COLO829 (cell line): ENCODE measurements around the gene LPAR1.
A peak's percentile ranks its signal among the peaks of the same experiment; 100 is the strongest.

Experiments used
- DNase-seq: peaks from one replicate; pipeline ENCODE4 v3.0.0; 2012; ENCODE audit warnings: low spot score

Gene LPAR1

GRCh38 chr9:110918316-110919049, 119.8 kb downstream of the LPAR1 start:
- DNase-seq, result no peak

- no peak for DNase-seq
These were observed 121.9 kb downstream of the LPAR1 start for GRCh38 chr9:110916403-110916802.

GRCh38 chr9:110912419-110913291, 125.6 kb downstream of the LPAR1 start:
- no peak for DNase-seq

- DNase-seq, result no peak
These were observed 126.4 kb downstream of the LPAR1 start for GRCh38 chr9:110911659-110912418.

GRCh38 chr9:110908894-110909293, 129.4 kb downstream of the LPAR1 start:
- no peak for DNase-seq

GRCh38 chr9:110900917-110901316, 137.4 kb downstream of the LPAR1 start:
- no peak for DNase-seq

- DNase-seq, result no peak
These were observed 137.8 kb downstream of the LPAR1 start for GRCh38 chr9:110900456-110900855.

- no peak for DNase-seq
These were observed 139.4 kb downstream of the LPAR1 start for GRCh38 chr9:110898866-110899265.

GRCh38 chr9:110898358-110898757, 139.9 kb downstream of the LPAR1 start:
- DNase-seq, result no peak

- DNase-seq, result no peak
These were observed 140.3 kb downstream of the LPAR1 start for GRCh38 chr9:110897943-110898342.

GRCh38 chr9:110895147-110895905, 142.9 kb downstream of the LPAR1 start:
- no peak for DNase-seq

GRCh38 chr9:110894731-110895130, 143.5 kb downstream of the LPAR1 start:
- DNase-seq, result no peak

- DNase-seq, result no peak
These were observed 145.6 kb downstream of the LPAR1 start for GRCh38 chr9:110892689-110893088.

GRCh38 chr9:110891760-110892159, 146.5 kb downstream of the LPAR1 start:
- DNase-seq, result no peak

GRCh38 chr9:110890416-110890815, 147.9 kb downstream of the LPAR1 start:
- DNase-seq, result peak; percentile 45

GRCh38 chr9:110887276-110887675, 151.0 kb downstream of the LPAR1 start:
- DNase-seq, result no peak

- no peak for DNase-seq
These were observed 151.4 kb downstream of the LPAR1 start for GRCh38 chr9:110886832-110887231.

GRCh38 chr9:110880189-110880588, 158.1 kb downstream of the LPAR1 start:
- no peak for DNase-seq

GRCh38 chr9:110877374-110877773, 160.9 kb downstream of the LPAR1 start:
- peak; percentile 41 for DNase-seq

GRCh38 chr9:110876929-110877328, 161.3 kb downstream of the LPAR1 start:
- DNase-seq, result no peak

GRCh38 chr9:110874963-110875674, 163.2 kb downstream of the LPAR1 start:
- DNase-seq, result no peak
